Measurements from ENCODE around the gene PRSS36.
"Not testable (repeated sequence)": the region's sequence is repeated elsewhere in the genome, so short reads cannot be mapped to it uniquely, and the experiment has no call there.

PRSS36 gene

DNA sequence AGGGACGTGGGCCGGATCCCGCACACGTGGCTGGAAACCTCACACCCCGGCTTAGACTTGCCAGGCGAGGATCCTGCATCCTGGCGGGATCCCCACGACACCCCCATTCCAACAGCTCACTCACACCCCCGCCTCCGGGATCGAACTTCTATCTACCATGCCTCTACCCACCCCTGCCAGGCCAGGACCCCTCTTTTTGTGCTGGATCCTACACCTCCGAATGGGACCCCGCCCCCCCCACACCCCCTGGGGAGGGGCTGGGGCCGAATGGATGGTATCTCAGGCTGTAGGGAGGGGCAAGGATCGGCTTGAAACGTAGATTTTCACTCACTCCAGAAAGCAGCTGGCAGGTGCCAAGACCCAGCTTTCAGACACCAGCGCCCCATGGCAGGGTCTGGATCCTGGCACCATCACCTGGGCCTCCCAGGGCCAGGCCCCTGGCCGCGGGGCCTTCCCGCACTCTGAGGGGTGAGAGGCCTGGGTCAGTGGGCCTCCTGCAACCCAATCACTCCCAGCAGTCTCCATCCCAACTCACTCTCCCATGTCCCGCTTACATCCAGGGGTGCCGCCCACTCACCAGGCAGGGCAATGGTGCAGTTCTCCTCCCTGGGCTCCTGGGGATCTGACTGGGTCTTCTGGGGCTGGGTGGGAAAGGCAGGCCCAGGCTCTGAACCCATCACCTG is 6.7 kb downstream of the PRSS36 start:
- in situ Hi-C loops (cut with HindIII; ENCODE audit: low sequenced_read_pairs) = no loop called here

DNA sequence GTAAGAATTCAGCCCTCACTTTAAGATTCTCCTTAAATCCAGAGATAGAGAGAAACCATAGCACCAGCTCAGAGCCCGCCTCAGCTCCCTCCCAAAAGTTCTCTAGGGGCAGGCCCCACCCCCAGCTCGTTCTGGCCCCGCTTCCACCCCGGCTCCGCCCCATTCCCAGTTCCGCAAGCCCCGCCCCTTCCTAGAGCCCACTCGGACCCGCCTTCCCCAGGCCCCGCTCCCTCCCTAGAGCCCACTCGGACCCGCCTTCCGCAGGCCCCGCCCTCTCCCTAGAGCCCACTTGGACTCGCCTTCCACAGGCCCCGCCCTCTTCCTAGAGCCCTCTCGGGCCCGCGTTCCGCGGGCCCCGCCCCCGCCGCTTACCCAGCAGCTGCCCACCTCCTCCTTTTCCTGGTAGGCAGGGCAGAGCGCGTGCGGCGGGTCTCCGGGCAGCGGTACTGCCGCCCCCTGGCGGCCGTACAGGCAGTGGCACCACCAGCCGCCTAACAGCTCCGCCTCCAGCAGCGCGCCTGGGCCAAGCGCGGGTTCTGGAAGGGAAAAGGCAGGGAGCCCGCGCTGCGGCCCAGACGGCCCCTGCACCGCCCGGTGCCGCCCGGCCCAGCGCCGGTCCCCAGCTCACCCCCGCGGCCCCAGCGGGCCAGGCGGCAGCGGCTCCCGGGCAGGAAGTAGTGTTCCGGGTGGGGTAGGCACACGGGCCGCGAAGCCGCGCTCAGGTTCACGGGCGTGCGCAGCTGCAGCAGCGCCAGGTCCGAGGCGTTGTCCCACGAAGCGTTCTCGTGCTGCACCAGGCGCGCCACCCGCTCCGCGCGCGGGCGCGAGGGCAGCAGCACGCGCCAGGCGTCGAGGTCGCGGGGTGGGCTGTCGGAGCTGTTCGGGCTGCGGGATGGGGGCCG is 7.5 kb downstream of the PRSS36 start:
- in situ Hi-C loops (cut with HindIII; ENCODE audit: low sequenced_read_pairs) = no loop called here

DNA sequence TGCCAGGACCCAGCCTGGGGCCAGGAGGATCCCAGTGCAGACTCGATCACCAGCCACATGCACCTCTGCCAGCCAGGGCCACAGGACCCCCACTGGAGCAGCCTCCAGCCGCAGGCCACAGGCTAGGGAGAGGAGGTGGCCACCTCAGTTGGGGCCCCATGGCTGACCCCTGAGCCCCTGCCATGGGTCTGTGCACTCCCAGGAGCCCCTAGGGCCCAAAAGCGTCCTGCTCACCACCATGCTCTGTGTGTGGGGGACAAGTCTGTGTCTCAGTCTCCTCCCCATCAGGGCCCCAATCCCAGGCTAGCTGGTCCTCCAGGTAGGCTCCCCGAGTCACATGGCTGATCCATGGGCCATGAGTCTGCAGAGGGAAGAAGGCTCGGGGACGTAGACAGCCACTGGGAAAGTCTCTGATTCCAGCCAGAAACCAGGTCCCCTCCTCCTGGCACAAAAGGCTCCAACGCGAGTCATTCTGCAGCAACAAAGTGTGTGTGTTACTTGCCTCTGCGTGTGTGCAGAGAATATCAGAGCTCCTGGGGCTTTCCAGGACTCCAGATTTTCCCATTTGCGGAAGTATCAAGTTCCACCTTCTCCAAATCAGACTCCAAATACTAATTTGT is 8.3 kb downstream of the PRSS36 start:
- in situ Hi-C loops (cut with HindIII; ENCODE audit: low sequenced_read_pairs) = no loop called here

DNA sequence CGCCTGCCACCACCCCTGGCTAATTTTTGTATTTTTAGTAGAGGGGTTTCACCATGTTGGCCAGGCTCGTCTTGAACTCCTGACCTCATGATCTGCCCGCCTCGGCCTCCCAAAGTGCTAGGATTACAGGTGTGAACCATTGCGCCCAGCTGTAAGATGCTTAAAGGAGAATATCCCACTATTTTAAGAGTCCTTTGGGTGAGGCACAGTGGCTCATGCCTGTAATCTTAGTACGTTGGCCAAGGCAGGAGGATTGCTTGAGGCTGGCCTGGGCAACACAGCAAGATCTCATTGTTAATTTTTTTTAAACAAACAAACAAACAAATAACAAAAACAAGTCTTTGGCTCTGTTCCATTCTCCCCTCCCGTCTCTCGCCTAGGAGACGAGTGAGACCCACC is 8.8 kb downstream of the PRSS36 start:
- in situ Hi-C loops (cut with HindIII; ENCODE audit: low sequenced_read_pairs) = not testable (repeated sequence)

DNA sequence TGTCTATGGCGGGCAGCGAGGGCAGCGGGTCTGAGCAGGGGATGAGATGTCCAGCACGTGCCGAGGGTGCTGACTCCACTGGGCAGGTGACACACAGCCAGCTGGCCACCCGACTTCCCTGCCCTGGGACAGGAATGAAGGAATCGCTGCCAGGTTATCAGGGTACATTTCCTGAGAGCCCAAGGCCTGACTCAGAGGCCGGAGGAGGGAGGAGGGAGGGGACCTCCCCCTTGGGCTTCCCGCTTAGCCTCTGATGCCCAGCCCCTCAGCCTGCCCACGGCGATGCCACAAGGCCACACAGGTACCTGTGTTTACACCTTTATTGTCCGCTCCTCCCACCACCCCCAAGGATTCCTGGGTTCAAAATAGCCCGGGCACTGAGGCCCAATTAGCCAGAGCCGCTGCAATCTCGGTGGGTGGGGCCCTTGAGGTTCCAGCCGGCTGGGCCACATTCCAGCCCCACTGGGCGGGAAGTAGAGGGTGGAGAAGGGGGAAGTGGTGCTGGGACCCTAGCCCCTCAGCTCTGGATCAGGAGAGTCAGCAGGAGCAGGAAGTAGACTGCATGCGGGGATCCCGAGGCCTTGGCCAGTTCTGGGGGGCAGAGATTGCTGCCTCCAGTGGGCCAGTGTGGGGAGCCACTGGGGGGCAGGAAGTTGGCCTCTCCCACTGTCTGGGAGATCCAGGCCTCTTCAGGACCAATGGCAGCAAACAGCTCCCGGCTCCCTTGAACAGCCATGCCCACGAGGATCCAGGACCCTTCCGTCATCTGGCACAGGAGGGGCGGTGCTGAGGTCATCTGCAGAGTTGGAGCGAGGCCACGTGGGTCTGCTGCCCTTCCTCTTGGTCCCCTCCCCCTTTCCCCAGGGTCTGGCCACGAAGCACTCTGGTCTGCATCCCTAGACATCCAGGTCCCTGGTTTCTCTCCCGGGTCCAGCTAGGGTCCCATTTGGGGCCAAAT is 11.0 kb downstream of the PRSS36 start:
- in situ Hi-C loops (cut with HindIII; ENCODE audit: low sequenced_read_pairs) = no loop called here

DNA sequence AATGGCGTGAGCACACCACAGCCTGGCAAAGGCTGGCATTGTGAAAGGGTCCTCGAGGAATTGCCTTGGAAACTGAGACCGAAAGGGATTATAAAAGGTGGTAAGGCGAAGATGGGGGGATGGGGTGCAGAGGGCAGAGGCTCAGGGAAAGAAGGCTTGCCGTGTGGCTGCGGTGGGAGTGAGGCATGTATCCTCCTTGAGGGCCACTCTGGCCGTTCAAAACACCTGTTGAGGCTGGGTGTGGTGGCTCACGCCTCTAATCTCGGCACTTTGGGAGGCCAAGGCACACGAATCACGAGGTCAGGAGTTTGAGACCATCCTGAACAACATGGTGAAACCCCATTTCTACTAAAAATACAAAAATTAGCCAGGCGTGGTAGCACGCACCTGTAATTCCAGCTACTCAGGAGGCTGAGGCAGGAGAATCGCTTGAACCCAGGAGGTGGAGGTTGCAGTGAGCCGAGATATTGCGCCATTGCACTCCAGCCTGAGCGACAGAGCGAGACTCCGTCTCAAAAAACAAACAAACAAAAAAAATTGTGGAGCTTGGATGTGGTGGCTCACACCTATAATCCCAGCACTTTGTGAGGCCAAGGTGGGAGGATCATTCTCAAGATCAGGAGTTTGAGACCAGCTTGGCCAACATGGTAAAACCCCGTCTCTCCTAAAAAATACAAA is 12.9 kb downstream of the PRSS36 start:
- in situ Hi-C loops (cut with HindIII; ENCODE audit: low sequenced_read_pairs) = not testable (repeated sequence)

DNA sequence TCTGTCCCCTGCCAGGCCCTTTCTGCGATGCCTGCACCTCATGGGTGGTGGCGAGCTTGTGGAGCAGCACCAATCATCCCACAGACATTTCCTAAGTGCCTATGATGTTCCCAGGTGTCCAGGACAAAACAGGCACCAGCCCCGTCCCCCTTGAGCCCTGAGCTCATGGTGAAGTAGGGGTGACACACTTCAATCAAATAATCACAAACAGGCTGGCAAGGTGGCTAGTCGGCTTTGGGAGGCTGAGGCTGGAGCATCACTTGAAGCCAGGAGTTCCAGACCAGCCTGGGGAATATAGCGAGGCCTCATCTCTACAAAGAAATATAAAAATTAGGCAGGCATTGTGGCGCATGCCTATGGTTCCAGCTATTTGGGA is 13.6 kb downstream of the PRSS36 start:
- in situ Hi-C loops (cut with HindIII; ENCODE audit: low sequenced_read_pairs) = no loop called here

DNA sequence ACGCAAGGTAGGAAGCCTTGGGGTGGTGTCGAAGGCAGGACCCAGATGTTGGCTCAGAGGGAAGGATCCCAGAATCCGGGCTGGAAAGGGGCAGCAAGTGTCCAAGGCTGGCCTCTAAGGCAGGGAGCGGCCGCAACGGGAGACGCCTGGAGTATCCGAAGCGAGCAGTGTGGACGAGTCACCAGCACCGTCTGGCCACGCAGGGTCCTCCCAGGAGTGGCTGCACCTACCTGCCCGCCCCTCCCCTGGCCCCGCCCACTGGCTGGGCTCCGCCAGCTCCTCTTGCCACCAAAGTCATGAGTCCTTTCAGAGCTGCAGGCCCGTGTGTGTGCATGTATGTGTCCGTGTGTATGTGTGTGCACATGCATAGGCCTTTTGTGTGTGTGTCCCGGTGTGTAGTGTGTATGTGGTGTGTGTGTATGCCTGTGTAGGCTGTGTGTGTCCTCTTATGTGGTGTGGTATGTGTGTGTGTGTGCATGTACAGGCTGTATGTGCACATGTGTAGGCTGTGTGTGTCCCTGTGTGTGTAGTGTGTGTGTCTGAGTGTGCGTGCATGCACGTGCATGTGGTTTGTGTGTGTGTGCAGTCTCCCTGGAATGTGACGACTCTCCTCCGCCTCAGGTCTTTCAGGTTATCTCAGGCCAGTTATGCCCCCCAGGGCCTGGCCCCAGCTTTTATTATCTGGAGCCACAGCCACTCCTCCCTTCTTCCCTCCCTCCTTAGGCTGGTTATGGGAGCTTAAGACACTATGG is 14.2 kb downstream of the PRSS36 start, which contains the start of gene PRSS8:
Gene PRSS8, minus strand, starts transcription at position 193 of the 752 bp plus-strand sequence. CDS start 229 bp downstream, outside the sequence.
- in situ Hi-C loops (cut with HindIII; ENCODE audit: low sequenced_read_pairs) = no loop called here

DNA sequence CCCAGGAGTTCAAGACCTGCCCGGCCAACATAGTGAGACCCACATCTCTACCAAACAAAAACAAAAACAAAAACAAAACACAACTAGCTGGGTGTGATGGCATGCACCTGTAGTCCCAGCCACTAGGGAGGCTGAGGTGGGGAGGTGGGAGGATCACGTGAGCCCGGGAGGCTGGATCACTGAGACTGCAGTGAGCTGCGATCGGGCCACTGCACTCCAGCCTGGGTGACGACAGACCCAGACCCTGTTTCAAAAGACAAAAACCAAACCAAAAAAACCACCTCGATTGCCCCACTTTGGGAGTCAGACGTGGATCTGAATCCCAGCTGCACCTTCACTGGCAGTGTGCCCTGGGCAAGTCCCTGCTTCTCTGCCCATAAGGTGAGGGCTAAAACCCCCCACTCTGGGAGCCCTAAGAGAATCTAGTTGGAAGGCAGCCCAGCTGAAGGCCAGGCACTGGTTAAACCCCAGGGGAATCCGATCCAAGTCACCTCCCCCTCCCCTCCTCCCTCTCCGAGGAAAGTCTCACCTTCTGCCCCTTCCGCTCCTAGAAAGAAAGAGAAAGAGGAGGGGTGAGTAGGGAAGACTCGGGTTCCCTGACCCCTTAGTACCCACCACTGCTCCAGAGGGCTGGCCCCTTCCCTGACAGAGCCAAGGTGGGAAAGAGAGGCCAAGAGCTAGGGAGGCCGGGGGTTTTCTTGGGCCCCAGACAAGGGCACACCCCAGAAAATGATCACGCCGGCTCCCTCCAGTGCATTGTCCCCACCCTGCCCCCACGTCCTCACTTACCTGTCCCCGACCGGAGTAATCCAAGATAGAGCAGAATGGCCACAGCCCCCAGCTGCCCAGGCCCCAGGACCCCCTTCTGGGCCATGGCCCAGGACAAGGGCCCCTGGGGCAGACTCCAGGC is 15.0 kb downstream of the PRSS36 start:
- in situ Hi-C loops (cut with HindIII; ENCODE audit: low sequenced_read_pairs) = no loop called here

DNA sequence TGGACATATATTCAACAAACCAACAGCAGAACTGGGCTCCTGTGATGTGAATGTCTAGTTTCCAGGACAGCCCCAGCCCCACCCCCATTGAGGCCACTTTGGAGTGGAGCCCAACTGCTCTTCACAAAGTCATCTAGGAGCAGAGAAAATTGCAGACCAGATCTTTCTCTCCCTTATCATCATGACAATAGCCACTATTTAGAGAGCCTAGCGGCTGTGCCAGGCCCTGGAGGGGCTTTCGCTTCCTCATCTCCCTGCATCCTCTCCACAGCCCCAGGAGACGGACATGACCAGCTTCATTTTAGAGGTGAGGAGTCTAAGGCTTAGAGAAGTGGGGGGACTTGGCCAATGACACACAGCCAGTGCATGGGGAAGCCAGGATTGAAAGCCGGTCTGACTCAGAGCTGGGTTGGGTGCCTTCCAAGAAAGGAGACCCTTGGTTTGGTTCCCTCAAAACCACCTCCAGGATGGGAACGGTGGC is 15.7 kb downstream of the PRSS36 start:
- in situ Hi-C loops (cut with HindIII; ENCODE audit: low sequenced_read_pairs) = no loop called here

DNA sequence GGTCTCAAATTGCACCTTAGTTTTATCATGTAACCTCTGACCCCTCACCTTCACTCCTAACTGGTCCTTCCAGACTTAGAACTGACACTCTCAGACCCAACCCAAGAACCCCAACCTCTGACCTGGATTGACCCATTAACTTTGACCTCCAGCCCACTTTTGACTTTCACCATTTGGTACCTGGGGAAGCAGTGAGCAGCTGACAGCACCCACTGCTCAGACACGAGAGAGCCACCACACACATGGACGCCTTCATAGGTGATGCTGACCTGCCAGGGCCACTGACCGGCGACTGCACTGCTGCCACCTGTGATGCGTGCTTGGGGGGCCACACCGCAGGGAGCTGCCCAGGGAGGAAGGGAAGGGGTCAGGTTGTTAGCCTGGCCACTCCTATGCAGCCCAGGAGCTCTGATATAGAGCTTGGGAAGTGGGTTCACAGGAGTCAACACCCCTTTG is 16.8 kb downstream of the PRSS36 start:
- in situ Hi-C loops (cut with HindIII; ENCODE audit: low sequenced_read_pairs) = no loop called here

DNA sequence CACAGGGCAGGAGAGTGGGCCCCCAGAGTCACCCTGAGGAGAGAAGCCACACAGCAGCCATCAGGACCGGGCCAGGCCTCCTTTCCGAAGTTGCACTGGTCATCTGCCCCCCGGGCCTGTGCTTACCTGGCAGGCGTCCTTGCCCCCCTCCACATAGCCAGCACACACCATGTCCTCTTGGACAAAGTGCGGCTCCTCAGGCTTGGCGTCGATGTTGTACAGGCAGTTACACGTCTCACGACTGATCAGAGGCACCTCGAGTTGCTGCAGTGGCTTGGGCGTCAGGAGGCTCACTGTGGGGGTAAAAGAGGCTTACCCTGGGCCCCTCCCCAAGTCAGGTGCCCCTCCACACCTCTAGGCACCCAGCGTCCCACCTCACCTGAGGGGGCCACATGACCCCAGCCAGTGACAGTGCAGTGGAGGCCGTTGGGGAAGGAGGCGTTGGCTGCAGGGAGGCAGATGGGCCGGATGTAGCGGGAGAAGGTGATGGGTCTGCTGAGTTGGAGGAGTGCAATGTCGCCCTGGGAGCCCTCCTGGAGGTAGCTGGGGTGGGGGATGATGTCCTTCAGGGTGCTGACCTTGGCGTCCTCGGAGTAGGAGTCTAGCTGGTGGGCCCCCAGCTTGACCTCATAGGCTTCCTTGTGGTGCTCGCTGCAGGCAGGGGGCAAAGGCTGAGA is 17.4 kb downstream of the PRSS36 start:
- in situ Hi-C loops (cut with HindIII; ENCODE audit: low sequenced_read_pairs) = no loop called here

DNA sequence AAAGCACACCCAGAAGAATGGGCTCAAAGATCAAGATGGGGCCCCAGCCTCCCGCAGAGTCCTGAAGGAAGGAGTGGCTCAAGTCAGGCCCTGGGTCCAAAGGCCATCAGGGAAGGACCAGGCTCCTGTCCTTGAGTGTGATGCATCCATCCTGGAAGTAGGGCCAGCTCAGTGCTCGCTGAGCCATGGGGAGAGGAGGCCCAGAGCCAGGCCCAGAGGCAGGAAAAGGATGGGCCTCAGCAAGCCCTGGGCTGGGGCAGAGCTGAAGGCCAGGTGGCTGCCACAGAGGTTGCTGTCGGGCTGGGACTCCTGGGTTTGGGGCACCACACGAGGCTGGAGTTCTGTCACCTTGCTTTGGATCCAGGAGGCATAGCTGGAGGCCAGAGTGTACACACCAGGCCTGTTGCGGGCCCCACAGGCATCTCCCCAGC is 18.0 kb downstream of the PRSS36 start:
- in situ Hi-C loops (cut with HindIII; ENCODE audit: low sequenced_read_pairs) = no loop called here

DNA sequence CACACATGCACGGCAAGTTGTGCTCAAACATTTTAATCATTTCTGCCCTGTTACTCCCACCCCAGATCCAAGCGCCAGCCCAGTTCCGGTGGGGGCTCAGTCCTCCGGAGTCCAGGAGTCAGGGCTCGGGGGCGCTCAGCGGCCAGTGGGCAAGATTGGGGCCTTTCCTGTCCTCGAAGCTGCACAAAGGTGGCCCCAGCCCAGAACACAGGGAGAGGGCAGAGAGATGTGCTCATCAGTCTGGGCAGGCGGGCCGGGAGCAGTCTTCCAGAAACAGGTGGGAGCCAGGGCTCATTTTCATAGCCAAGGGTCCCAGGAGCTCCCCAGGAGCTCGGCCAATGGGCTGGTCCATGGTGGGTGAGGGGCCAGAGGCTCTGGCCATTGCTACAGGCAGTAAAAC is 18.4 kb downstream of the PRSS36 start:
- in situ Hi-C loops (cut with HindIII; ENCODE audit: low sequenced_read_pairs) = no loop called here

DNA sequence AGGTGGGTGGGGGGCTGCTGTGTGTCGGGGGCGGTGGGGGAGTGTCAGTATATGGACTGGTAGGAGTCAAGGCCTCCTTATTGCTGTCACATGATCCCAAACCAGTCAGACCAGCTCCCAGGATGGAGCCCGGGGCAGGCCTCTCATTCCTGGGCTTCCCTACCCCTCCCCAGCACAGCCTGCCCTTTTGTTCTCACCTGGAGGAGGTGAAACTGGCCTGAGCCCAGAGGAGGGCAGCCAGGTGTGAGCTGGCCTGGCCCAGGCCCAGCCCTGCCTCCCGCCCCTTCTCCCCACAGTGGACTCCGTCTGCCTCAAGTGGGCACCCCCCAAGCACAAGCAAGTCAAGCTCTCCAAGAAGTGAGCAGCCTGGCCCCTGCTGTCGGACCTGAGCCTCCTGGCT is 19.0 kb downstream of the PRSS36 start:
- in situ Hi-C loops (cut with HindIII; ENCODE audit: low sequenced_read_pairs) = no loop called here

DNA sequence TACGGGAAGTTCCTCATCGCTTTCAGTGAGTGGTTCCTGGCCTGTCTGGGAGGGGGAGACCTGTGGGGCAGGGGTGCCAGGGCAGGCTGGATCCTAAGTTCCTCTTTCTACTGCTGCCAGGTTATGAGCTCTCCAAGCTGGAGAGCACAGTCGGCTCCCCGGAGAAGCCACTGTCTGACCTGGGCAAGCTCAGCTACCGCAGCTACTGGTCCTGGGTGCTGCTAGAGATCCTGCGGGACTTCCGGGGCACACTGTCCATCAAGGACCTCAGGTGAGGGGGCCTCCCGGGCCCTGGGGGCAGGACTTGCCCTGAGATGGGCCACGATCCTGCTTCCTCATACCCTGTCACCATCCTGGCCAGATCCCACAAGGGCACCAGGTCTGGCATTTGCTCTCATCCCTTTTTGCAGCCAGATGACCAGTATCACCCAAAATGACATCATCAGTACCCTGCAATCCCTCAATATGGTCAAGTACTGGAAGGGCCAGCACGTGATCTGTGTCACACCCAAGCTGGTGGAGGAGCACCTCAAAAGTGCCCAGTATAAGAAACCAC is 19.5 kb downstream of the PRSS36 start:
- in situ Hi-C loops (cut with HindIII; ENCODE audit: low sequenced_read_pairs) = no loop called here
